SHP77 treated with DMSO at 0.1 percent for 48 hours (cell line): ENCODE measurements around the gene SERPINA6.
"Not testable (repeated sequence)": the region's sequence is repeated elsewhere in the genome, so short reads cannot be mapped to it uniquely, and the experiment has no call there.

ENCODE experiments used
- DNase-seq: peaks from one replicate; lab custom pipeline; 2025; lab: John Stamatoyannopoulos, UW

The SERPINA6 gene

GRCh38 chr14:94291906-94292525 lies 31.1 kb downstream of the SERPINA6 start:
- no peak for DNase-seq

DNA sequence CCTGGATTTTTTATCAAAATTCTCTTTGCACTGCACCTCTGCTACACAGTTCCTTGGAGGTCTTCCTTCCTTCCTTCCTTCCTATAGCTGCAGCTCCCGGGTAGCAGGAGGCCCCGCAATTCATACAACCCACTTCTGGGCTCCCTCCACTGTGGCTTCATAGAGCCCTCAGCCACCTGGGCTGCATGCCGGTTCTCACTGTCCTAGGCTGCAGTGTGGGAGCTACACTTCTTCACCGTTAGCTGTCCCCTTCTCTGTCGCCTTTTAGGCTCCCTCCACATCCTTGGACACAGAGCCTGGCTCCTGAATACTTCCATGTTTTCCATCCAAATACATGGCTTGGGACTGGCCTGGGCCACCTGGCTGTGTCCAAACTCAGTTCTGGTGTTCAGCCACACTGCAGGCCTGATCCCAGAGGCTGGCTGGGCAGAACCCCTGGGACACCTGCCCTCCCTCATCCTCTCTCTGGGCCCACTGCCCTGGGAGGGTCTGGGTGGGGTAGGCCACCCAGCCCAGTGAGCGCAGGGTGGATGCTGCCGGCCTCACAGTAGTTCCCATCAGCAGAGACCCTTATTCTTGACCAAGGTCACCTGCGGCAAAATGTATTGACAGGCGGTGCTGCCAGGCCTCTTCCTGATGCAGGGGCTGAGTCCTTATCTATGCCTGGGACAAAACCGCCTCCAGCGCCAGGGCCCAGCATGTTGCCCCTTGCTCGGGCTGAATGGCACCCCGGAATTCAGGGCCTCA lies 31.8 kb downstream of the SERPINA6 start:
- no peak for DNase-seq

DNA sequence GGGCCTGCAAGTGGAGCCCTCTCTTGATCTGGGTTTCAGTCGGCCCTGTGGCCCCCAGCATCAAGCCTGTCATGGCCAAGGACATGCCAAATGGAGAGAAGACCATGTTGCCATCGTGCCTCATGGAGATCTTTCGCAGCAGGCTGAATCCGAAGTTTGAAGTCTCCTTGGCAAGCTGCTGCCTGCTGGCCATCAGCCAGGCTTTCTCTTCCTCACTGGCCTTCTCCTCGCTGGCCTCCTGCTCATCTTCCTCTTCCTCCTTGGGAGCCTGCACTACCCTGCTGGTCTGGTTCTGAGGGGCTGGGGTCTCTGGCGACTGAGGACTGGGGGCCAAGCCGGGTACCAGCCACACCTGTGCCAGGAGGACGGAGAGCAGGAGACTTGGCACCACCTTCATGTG lies 32.9 kb downstream of the SERPINA6 start:
- no peak for DNase-seq

GRCh38 chr14:94288610-94289465 lies 34.3 kb downstream of the SERPINA6 start:
- no peak for DNase-seq

DNA sequence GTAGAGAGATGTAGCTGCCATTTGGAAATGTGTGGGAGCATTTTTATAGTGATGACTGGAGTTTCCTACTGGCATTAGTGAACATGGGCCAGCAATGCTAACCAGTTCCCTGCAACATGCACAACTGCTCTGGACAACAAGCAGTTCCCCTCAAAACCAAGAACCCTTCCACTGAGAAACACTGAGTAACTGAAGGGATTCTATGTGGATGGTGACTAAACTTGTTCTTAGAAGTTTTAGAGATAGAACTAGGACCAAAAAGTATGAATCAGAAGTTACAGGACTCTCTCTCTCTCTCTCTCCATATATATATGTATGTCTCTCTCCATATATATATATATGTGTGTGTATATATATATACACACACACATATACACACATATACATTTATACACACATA lies 38.0 kb downstream of the SERPINA6 start:
- DNase-seq, result no peak

- no peak for DNase-seq
Measured at GRCh38 chr14:94284221-94284620, 38.9 kb downstream of the SERPINA6 start.

- DNase-seq, result no peak
Measured at GRCh38 chr14:94282991-94283723, 40.0 kb downstream of the SERPINA6 start.

- no peak for DNase-seq
Measured at GRCh38 chr14:94278731-94279130, 44.4 kb downstream of the SERPINA6 start.

- not testable (repeated sequence) for DNase-seq
Measured at GRCh38 chr14:94276898-94277561, 46.1 kb downstream of the SERPINA6 start.

GRCh38 chr14:94269156-94269555 lies 54.0 kb downstream of the SERPINA6 start:
- no peak for DNase-seq

- not testable (repeated sequence) for DNase-seq
Measured at GRCh38 chr14:94268582-94268981, 54.6 kb downstream of the SERPINA6 start.

GRCh38 chr14:94267352-94267751 lies 55.8 kb downstream of the SERPINA6 start:
- no peak for DNase-seq

GRCh38 chr14:94264195-94264594 lies 58.9 kb downstream of the SERPINA6 start:
- DNase-seq, result not testable (repeated sequence)
